GM19043 (cell line): ENCODE measurements around the gene TRIM59.

Source experiments
- ATAC-seq: cut with Tn5 transposase; IDR thresholded peaks from one replicate; pipeline ENCODE4 v1.9.1; 2021; ENCODE audit warnings: low read depth; ENCODE audit not compliant: unreplicated experiment

The TRIM59 gene, protein sequence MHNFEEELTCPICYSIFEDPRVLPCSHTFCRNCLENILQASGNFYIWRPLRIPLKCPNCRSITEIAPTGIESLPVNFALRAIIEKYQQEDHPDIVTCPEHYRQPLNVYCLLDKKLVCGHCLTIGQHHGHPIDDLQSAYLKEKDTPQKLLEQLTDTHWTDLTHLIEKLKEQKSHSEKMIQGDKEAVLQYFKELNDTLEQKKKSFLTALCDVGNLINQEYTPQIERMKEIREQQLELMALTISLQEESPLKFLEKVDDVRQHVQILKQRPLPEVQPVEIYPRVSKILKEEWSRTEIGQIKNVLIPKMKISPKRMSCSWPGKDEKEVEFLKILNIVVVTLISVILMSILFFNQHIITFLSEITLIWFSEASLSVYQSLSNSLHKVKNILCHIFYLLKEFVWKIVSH

DNA sequence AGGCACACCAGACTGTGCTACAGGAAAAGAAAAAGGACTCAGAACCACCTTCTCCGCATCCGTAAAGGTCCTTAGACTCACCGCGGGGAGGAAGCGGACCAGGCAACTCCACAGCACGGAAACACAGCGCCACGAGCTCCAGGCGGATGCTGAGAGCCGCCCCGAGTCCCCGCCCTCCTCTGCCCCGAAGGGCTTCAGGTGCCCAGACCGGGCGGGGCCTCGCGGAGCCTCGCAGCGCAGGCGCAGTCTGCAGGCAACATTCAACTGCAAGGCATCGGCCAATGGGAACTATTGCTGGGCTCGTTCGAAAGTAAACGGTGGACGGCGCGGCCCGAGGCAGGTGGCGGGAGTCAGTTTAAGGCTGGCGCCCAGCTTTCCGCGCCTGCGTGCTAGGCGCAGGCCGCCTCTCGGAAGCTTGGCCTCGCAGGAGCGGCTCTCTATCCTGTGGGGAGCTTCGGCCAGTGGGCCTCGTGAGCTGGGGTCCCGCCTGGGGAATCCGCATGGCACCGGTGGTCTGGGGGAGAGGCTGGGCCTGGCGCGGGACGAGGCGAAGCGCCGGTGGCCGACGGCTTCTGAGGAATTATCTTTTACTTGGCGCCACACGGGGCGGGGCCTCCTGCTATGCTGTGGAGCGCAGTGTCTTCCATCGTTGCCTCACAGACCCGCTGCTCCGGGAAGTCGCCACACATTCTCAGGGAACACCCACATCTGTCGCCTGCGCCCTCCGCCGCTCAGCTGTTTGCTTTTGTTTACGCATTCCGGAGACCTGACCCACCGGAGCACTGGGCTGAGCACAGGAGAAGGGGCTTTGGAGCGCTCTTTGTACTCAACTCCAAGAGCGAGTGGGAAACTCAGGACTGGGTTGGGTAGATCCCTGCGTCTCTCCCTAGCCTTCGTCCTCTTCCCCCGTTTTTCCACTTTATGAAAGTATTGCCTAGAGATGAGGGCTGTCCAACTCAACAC lies at the start of gene TRIM59:
TSS of gene TRIM59 (minus strand) at position 151 of the 963 bp plus-strand sequence. CDS start 10,603 bp downstream, outside the sequence.
- ATAC-seq: peak; percentile 94

DNA sequence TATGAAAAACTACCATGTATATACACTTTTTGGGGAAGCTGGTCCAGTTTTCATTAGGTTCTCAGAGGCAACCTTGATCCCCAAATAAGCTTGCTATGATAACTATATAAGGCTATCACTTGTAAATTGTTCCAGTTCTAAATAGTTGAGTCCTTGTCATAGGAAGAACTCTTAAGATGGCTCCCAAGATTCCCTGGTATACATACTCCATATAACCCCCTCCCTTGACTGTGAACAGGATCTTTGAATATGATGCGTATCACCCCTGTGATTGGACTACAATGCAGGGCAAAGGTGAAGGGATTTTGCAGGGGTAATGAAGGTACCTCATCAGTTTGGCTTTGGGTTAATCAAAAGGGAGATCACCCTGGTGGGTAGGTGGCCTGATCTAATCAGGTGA lies 48.6 kb upstream of the TRIM59 start:
- no peak for ATAC-seq

DNA sequence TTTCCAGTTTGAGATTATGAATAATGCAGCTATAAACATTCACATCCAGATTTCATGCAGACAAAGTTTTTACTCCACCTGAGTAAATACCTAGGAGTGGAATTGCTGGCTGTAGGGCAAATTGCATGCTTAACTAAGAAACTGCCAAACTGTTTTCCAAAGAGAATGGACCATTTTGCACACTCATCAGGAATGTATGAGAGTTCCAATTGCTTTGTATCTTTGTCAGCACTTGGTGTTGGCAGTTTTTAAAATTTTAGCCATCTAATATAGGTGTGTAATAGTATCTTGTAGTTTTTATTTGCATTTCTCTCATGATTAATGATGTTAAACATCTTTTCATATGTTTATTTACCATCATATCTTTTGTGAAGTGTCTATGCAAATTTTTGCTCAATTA lies 40.6 kb upstream of the TRIM59 start:
- ATAC-seq: no peak

DNA sequence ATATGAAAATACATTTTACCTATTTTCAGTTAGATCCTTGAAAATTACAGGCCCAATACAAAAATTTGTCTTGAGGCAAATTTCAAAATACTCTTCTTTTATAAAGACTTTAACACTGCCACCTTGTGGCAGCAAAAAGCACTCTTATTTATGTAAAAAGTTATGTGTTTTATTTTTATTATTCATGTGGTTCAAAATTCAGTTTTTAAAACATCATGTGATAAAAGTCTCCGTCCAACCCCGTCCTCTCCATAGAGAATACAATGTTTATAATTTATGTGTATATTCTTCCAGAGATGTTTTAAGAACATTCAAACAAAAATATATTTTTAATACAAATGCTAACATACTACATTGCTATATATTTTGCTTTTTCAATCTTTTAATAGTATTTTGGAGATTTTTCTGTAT lies 36.9 kb upstream of the TRIM59 start:
- ATAC-seq: no peak

DNA sequence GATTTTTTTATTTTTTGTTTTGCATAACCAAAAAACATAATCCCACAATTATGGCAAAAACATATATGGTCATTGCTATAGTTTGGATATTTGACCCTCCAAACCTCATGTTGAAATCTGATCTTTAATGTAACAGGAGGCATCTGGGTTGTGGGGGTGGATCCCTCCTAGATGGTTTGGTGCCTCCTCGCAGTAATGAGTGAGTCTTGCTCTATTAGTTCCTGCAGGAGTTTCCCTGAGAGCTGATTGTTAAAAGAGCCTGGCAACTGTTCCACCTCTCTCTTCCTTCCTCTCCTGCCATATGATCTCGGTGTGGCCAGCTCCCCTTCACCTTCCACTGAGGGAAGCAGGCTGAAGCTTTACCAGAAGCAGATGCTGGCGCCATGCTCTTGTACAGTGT lies 33.2 kb upstream of the TRIM59 start:
- no peak for ATAC-seq

DNA sequence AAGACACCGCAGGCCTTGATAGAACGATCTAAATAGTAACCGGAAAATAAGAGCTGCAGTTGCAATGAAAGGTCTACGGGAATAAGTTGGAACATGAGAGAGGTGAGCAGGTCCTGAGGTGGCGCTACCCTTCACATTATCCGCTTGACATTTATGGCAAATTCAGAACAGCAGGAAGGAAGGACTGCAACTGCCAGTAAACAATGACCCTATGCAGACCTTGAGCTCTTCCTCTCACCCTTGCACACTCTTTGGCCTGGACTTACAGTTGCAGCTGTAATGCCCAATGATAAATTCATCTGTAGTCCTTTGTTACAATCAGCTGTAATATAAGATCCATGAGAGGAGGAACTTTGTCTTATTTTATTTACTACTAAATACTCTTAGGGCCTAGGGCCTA lies 32.3 kb upstream of the TRIM59 start:
- no peak for ATAC-seq

DNA sequence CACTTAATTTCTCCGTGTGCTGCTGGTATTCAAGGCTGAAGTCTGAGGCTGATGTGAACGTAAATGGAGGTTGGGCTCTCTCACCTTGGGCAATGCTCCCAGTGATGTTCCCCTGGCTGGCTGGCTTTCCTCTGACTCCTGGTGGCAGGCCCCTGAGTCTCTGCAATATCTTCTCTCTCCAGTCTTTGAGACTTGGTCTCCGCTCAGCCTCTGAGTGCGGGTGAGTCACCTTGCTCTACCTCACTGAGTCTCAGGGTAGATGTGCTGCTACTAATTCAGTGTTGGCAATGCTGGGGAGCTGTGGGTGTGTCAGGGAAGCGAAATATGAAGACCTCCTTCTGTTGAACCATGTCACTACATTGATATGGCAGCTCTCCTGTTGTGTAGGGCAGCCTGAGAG lies 31.3 kb upstream of the TRIM59 start:
- no peak for ATAC-seq

DNA sequence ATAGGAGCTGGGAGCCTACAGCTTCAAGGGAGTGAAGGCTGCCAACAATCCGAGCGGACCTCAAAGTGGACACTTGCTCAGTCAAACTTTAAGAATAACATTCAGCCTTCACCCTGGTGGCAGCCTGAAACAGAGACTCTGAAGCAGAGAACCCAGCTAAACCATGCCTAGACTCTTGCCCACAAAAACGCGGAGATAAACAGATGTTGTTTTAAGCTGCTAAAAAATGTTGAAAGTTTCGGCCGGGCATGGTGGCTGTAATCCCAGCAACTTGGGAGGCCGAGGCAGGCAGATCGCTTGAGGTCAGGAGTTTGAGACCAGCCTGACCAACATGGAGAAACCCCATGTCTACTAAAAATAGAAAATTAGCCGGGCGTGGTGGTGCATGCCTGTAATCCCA lies 29.8 kb upstream of the TRIM59 start:
- ATAC-seq: no peak

DNA sequence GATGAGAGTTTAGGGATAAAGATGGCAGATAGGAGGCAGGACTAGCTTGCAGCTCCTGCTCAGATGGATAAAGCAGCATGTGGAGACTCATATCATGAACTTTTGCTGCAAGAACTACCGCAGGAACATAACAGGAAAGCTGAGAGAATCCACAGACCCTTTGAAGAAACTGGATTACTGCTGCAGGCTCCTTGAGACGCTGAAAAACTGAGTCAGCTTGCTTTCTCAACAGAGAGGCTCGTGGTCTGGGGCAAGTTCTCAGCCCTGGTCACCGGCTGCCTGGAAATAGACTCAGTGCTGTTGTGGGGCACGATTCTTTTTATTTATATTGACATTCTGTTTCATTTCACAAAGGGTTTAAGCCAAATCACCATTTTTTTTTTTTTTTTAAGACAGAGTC lies 28.8 kb upstream of the TRIM59 start:
- ATAC-seq: no peak

DNA sequence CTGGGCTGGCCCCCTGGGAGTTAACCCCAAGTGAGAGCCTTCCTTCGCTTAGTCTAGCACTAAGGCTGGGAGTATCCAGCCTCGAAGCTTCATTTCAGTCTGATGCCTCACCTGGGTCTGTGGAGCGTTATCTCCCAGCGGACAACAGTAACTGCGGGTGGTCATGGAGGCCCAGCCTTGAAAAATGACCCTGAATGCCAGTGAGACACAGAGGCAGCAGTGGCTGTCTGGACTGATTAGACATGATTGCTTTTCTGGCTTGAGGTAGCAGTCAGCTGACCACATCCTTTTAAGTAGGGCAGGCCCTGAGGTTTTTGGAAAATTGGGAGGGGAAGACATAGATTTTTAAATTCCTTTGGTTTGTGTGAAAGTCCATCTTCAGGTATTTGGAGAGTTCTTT lies 28.2 kb upstream of the TRIM59 start:
- ATAC-seq: no peak

DNA sequence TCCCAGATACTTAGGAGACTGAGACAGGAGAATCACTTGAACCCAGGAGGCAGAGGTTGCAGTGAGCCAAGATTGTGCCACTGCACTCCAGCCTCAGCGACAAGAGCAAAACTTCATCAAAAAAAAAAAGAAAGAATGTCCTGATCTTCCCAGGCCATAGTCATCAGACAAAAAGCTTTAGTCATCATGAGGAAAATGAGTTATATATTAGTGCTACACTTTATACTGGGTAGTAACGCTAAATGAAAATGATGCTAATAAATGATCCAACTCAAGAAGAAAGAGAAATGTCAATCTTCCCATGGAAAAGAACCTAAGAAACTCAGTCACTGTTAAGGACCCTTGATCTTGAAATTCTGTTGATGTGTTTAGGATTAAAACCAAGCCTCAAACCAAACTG lies 26.3 kb upstream of the TRIM59 start:
- no peak for ATAC-seq

DNA sequence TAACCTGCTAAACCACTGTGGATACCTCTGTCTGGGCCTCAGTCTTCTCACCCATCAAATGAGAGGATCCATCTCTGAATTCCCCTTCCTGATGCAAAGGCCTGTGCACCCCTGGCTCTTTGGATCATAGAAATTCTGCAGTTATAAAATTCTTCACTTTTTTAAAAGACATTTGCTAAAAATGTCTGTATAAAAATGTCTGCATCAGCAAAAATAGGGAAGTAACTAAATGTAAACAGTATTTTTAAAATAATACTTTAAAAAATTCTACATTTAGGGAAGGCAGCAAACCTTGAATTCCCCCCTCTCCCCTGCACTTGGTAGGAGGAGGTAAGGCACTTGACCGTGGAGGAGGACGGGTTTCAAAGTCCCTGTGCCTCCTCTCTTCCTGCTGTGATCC lies 25.6 kb upstream of the TRIM59 start:
- ATAC-seq: no peak

DNA sequence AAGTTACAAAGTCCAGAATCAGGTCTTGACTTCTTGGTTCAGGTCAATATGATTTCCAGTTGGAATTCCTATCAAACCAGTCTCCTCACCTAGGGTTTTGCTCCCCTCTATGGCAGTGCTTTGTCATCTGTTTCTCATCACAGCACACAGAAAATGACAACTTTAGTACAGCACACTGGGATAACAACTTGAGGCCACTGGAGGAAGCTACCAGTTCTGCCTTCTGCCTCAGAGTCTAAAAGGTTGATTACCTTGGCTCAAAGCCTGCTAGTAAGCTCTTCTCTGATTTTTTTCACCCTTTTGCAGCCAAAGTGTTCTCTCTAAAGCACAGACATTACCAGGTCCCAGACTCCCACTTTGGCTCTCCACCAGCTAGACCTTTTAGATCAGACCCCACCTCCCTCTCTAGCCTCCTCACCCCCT lies 24.8 kb upstream of the TRIM59 start:
- ATAC-seq: no peak

DNA sequence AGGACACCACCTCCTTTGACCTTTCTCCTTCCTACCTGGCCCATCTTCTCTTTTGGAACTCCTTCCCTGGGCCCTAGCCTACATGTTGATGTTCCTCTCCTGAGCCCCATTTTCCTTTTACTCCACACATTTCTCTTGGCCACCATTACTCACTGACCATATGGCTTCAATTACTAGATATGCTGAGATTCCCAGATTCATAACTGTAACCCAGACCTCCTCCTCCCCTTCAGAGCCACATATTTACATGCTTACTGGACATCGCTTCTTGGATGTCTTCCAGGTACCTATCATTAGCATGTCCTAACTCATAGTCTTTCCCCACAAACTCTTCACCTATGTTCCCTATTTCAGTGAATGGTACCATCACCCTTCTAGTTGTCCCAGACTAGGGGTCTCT lies 24.4 kb upstream of the TRIM59 start:
- ATAC-seq: no peak

DNA sequence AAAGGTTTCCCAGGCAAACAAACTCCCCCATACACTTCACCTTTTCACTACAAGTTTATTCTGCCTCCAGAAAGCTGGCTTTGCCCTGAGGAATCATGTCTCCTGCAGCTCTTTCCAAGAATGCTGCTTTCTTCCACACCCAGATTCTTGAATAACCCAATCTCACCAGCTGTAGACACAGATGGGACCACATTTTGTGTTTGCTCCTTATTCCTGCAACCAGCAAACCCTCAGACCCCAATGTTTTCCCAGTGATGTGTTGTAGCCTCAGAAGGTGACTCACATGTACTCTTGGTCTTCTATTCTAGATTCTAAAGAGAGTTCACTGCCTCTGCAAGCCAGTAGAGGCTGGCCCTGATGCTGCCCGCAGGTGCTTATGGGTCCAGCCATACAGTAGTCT lies 23.6 kb upstream of the TRIM59 start:
- ATAC-seq: no peak

DNA sequence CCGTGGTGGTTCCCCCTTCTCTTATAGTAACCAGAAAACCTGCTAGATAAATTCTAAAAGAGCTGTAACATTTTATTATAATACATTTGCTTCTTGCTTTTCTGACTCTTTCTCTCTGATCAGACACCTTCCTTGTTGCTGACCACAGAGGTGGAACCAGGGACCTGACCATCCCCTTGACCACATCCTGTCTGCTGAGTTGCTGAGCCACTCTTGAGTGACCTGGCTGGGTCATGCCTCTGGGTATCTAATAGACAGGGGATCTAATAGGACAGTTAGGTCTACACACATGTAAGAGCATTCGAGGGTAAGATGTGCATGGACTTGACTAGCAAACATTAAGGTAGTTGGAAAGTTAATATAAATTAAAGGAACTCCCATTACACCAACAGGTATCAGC lies 22.8 kb upstream of the TRIM59 start:
- peak; percentile 57 for ATAC-seq

DNA sequence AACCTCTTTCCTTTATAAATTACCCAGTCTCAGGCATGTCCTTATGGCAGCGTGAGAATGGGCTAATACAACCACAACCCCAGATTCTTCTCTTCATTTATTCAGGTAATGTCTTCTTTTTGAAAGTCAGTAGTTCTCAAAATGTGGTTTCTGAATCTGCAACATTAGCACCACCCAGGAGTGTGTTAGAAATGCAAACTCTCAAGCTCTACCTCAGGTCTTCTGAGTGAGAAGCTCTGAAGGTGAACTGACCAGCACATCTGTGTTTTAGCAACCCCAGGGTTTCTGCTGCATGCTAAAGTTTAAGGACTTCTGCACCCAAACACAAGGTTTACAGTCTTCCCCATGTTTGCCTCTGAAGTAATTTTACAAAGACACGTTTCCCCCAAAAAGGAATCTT lies 22.3 kb upstream of the TRIM59 start:
- no peak for ATAC-seq

DNA sequence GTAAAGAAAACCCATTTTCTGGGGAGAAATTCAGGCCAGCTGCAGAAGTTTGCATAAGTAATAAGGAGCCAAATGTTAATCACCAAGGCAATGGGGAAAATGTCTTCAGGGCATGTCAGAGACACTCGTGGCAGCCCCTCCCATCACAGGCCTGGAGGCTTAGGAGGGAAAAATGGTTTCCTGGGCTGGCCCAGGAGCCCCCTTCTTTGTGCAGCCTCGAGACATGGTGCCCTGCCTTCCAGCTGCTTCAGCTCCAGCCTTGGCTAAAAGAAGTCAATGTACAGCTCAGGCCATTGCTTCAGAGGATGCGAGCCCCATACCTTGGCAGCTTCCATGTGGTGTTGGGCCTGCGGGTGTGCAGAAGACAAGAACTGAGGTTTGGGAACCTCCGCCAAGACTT lies 20.6 kb upstream of the TRIM59 start:
- ATAC-seq: no peak

DNA sequence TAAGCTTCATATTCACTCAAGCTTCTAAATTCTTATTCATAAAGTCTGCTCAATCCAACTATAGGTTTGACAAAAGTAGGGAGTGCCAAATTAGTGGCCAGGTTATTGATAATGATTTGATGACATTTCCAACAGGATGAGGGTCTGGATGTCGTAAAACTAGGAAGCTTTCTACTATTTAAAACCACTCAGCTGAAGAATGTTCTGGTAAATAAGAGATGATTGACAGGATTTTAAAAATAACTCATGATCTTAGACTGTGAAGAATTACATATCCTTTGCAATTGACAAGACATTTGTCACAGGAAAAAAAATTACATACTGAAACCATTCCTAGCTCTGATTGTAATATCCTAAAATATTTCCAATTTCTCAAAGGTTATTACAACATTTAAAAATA lies 15.4 kb upstream of the TRIM59 start:
- ATAC-seq: no peak

DNA sequence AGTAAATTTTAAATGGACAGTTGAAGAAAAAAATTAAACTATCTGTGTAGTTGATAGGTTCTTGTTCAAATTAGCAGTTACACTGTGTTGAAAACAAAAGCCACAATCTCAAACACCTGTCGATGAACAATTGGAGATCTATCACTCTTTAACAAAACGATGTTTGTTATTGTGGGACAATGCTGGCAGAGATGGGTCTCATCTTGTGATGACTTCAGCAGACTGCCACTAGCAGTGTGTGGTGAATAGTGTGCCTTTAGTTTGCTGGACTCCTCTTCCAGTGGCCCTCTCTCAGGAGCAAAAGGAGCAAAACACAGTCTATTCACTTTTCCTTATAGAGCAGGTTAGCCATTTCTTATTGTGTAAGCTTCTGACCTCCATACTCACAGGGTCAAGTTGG lies 14.7 kb upstream of the TRIM59 start:
- no peak for ATAC-seq

DNA sequence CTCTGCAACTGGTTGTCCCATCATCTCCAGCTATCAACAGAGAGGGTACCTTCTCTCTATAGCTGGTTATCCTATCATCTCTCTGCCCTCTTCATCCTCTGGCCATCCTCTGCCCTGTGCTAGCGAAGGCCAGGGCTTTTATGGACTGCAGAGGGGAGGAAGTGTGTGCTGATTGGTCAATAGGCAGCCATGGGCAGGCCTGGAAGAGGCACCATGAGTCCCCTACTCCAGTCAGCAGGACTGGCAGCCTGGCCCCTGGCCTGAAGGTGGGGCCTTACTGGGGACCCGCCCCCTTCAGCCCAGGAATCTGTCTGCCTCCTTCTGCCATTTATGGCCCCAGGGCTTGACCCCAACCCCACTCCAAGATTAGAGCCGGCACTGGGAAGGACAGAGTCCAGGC lies 10.4 kb upstream of the TRIM59 start:
- ATAC-seq: no peak
